IMR-90 (cell line): ENCODE data around the gene KIF20B. TPM values are rescaled to one million over a fixed set of nuclear protein-coding genes. Genes with fewer than 3 reads are reported as not detected.

ENCODE experiments used
- ATAC-seq: fragments of 200-7000 bp; cut with Tn5 transposase; 2 replicates; pipeline ENCODE4 v1.9.1; 2020; ENCODE audit warnings: low read depth, mild to moderate bottlenecking, moderate library complexity
- BruUV-seq: library from RNA; stranded (reverse); fragments of 400-500 nt; replicated peaks from 2 replicates; lab custom pipeline; 2021; lab: Mats Ljungman, UMichigan
- CTCF ChIA-PET: fragments of 300-600 bp; formaldehyde crosslinking; extraction: SDS; loops from one replicate; lab custom pipeline; 2021; ENCODE audit warnings: antibody characterized with exemption; lab: Yijun Ruan, JAX
- POLR2A ChIA-PET: fragments of 300-600 bp; sonication (Branson Sonifier 250); formaldehyde crosslinking; loops from one replicate; lab custom pipeline; 2022; ENCODE audit warnings: antibody characterized with exemption; ENCODE audit not compliant: unreplicated experiment; lab: Charles Lee
- DNase-seq: peaks from one replicate; pipeline ENCODE4 v3.0.0; 2013
- H2AFZ ChIP-seq: replicated peaks from 2 replicates; pipeline ENCODE3; 2013; ENCODE audit warnings: low read length, mild to moderate bottlenecking; ENCODE audit not compliant: poor library complexity
- H2AK5ac ChIP-seq: 2 replicates; pipeline ENCODE4 v1.6.1; 2013; ENCODE audit warnings: low read depth, low read length, inconsistent platforms
- H2AK9ac ChIP-seq: replicated peaks from 2 replicates; pipeline ENCODE3; 2013; ENCODE audit warnings: mild to moderate bottlenecking, low read depth, low read length, moderate library complexity; ENCODE audit not compliant: poor library complexity
- H2BK120ac ChIP-seq: 2 replicates; pipeline ENCODE4 v1.6.1; 2013; ENCODE audit warnings: low read depth, low read length, inconsistent platforms
- H2BK15ac ChIP-seq: 3 replicates; pipeline ENCODE4 v1.6.1; 2013; ENCODE audit warnings: low read depth, low read length, inconsistent platforms
- H2BK20ac ChIP-seq: 2 replicates; pipeline ENCODE4 v1.6.1; 2013; ENCODE audit warnings: low read depth, mild to moderate bottlenecking, inconsistent platforms, low read length, moderate library complexity
- H2BK5ac ChIP-seq: 2 replicates; pipeline ENCODE4 v1.6.1; 2013; ENCODE audit warnings: mild to moderate bottlenecking, low read depth, low read length, inconsistent platforms; ENCODE audit not compliant: poor library complexity, severe bottlenecking
- H3K14ac ChIP-seq: replicated peaks from 2 replicates; pipeline ENCODE4 v1.6.1; 2013; ENCODE audit warnings: low read depth, low read length, inconsistent platforms
- H3K18ac ChIP-seq: 2 replicates; pipeline ENCODE4 v1.6.1; 2013; ENCODE audit warnings: low read depth, low read length, control low read depth
- H3K23ac ChIP-seq: 2 replicates; pipeline ENCODE4 v1.6.1; 2013; ENCODE audit warnings: low read depth, low read length, inconsistent platforms
- H3K27ac ChIP-seq: 2 replicates; pipeline ENCODE4 v1.5.1; 2013; ENCODE audit warnings: mild to moderate bottlenecking, control low read depth, low read length; ENCODE audit not compliant: insufficient read depth
- H3K27me3 ChIP-seq: 2 replicates; pipeline ENCODE4 v1.6.1; 2013; ENCODE audit warnings: low read length; ENCODE audit not compliant: control insufficient read depth, insufficient read depth
- H3K36me3 ChIP-seq: 2 replicates; pipeline ENCODE4 v1.6.1; 2013; ENCODE audit warnings: low read length, mixed read lengths; ENCODE audit not compliant: control insufficient read depth, insufficient read depth
- H3K4ac ChIP-seq: 2 replicates; pipeline ENCODE4 v1.6.1; 2013; ENCODE audit warnings: low read depth, low read length, inconsistent platforms
- H3K4me1 ChIP-seq: 2 replicates; pipeline ENCODE4 v1.6.1; 2013; ENCODE audit warnings: low read length, mixed read lengths; ENCODE audit not compliant: control insufficient read depth, insufficient read depth
- H3K4me2 ChIP-seq: 2 replicates; pipeline ENCODE4 v1.6.1; 2013; ENCODE audit warnings: low read depth, mild to moderate bottlenecking, control low read depth, low read length, moderate library complexity
- H3K4me3 ChIP-seq: 2 replicates; pipeline ENCODE4 v1.5.1; 2013; ENCODE audit warnings: low read depth, mild to moderate bottlenecking, control low read depth, low read length, moderate library complexity; ENCODE audit not compliant: insufficient read depth
- H3K56ac ChIP-seq: 2 replicates; pipeline ENCODE4 v1.6.1; 2013; ENCODE audit warnings: low read length, inconsistent platforms; ENCODE audit not compliant: insufficient read depth; ENCODE audit errors: extremely low read depth
- H3K79me1 ChIP-seq, 2 experiments: 2 replicates each; pipeline ENCODE4 v1.6.1; 2013; ENCODE audit warnings: low read length in 2 of 2, inconsistent platforms in 1 of 2, low read depth in 1 of 2
- H3K9ac ChIP-seq: 2 replicates; pipeline ENCODE4 v1.6.1; 2013; ENCODE audit warnings: low read depth, low read length, control low read depth
- H3K9me1 ChIP-seq: 2 replicates; pipeline ENCODE4 v1.6.1; 2013; ENCODE audit warnings: low read length, inconsistent platforms; ENCODE audit not compliant: insufficient read depth
- H3K9me3 ChIP-seq: 2 replicates; pipeline ENCODE4 v1.6.1; 2013; ENCODE audit warnings: low read length; ENCODE audit not compliant: control insufficient read depth, insufficient read depth
- H4K20me1 ChIP-seq: 2 replicates; pipeline ENCODE4 v1.6.1; 2013; ENCODE audit warnings: low read length, inconsistent platforms; ENCODE audit not compliant: insufficient read depth
- H4K5ac ChIP-seq: 2 replicates; pipeline ENCODE4 v1.6.1; 2013; ENCODE audit warnings: mild to moderate bottlenecking, low read depth, low read length, control low read depth
- H4K8ac ChIP-seq, 2 experiments: 2 replicates each; pipeline ENCODE4 v1.6.1; 2013; ENCODE audit warnings: low read depth in 2 of 2, low read length in 2 of 2, control low read depth in 1 of 2, inconsistent platforms in 1 of 2
- H4K91ac ChIP-seq: 2 replicates; pipeline ENCODE4 v1.6.1; 2013; ENCODE audit warnings: low read depth, low read length, inconsistent platforms; ENCODE audit not compliant: insufficient read depth
- BHLHE40 ChIP-seq: fragments of 150-350 bp; IDR thresholded peaks from 2 replicates; pipeline ENCODE4 v1.6.1; 2016; ENCODE audit warnings: mild to moderate bottlenecking, low read depth, low read length
- MAZ ChIP-seq: IDR thresholded peaks from 2 replicates; pipeline ENCODE4 v1.6.1; 2012; ENCODE audit warnings: low read depth, mild to moderate bottlenecking, low read length, improper control_type of control experiment, moderate library complexity, borderline replicate concordance
- MXI1 ChIP-seq: IDR thresholded peaks from 2 replicates; pipeline ENCODE4 v1.6.1; 2012; ENCODE audit warnings: low read depth, mild to moderate bottlenecking, low read length, moderate library complexity, borderline replicate concordance
- POLR2A ChIP-seq: IDR thresholded peaks from 2 replicates; pipeline ENCODE4 v1.6.1; 2012; ENCODE audit warnings: mild to moderate bottlenecking, low read depth, low read length
- SMC3 ChIP-seq: fragments of 150-350 bp; IDR thresholded peaks from 2 replicates; pipeline ENCODE4 v1.6.1; 2016; ENCODE audit warnings: low read depth, mild to moderate bottlenecking, antibody characterized with exemption, low read length, moderate library complexity
- WGBS, 2 experiments: methylation state at CpG; one replicate each; pipeline versions ENCODE4 v1.1.5 to v1.1.7; 2013; ENCODE audit warnings: missing lambda C conversion rate in 2 of 2; ENCODE audit not compliant: insufficient read length in 1 of 2; ENCODE audit errors: extremely low coverage in 2 of 2; 5-methylcytosine and 5-hydroxymethylcytosine counted together
- dilution Hi-C: fragments of 300-500 bp; cut with HindIII; formaldehyde crosslinking; loops from one replicate; pipeline ENCODE4 v1.14.3; 2018; ENCODE audit warnings: low sequenced_read_pairs; ENCODE audit not compliant: unreplicated experiment
- in situ Hi-C: fragments of 300-500 bp; cut with MboI; formaldehyde crosslinking; loops from 3 replicates; pipeline ENCODE4 v1.14.3; 2019; ENCODE audit warnings: low sequenced_read_pairs, inconsistent platforms, mixed read lengths
- intact Hi-C: fragments of 100-400 bp; cut with micrococcal nuclease; formaldehyde crosslinking; loops from 2 replicates; pipeline ENCODE4 v1.10.0; 2022
- polyA plus RNA-seq, 3 experiments: library from polyadenylated mRNA; depleted of rRNA; stranded (reverse); fragments of >200 nt; gene quantifications; 2 replicates each; pipeline ENCODE4 v1.2.3, GENCODE V29; 2012; ENCODE audit warnings: low replicate concordance in 1 of 3
- total RNA-seq: library from RNA; depleted of rRNA; stranded (reverse); fragments of >200 nt; gene quantifications from 2 replicates; pipeline ENCODE4 v1.2.3, GENCODE V29; 2012

Gene KIF20B
- total and polyA plus RNA-seq, 2 of the 4 experiments (the other 2 are of a cell fraction), result 3.1 to 23.5 TPM

- H3K4me1 ChIP-seq, result peaks cover 3% of the 10 kb centered on the region
- H3K27me3 ChIP-seq, result no peaks in the 10 kb centered on the region; the same call in 1 of the 2 replicates
- DNase-seq (no peak), ATAC-seq (no peak)
- H2AK5ac ChIP-seq, result no peak overlapping the region
- H4K20me1 ChIP-seq, result no peaks in the 10 kb centered on the region
- no peak overlapping the region for H3K56ac ChIP-seq
- no peak overlapping the region for H3K27ac ChIP-seq
- in situ Hi-C loops (no loop called here), dilution Hi-C loops (no loop called here), intact Hi-C loops (no loop called here)
- no peaks in the 10 kb centered on the region for H3K36me3 ChIP-seq
- H3K4me3 ChIP-seq, result no peak overlapping the region
- no peak overlapping the region for H3K9ac ChIP-seq
- no peak overlapping the region for H3K14ac ChIP-seq
- ChIA-PET POLR2A (no interaction called here), CTCF (no interaction called here)
- H3K18ac ChIP-seq, result no peak overlapping the region
- no peak overlapping the region for H2AK9ac ChIP-seq
- no peak overlapping the region for H2BK15ac ChIP-seq
- no peaks in the 10 kb centered on the region for H3K9me1 ChIP-seq
- H2BK5ac ChIP-seq, result no peak overlapping the region
- H3K23ac ChIP-seq, result no peak overlapping the region
- H4K8ac ChIP-seq, result no peak overlapping the region
- 67% methylated on average over 1 of the region's 1 CpG; no CpG with 5 or more reads in 1 of the 2 experiments for WGBS, 2 experiments
- no peaks in the 10 kb centered on the region for H3K79me1 ChIP-seq
- no peak overlapping the region for H3K4me2 ChIP-seq
- no TSS peak for BruUV-seq
- H3K4ac ChIP-seq, result no peak overlapping the region
- no peak overlapping the region for H2BK20ac ChIP-seq
- no peaks in the 10 kb centered on the region for H3K9me3 ChIP-seq
- H2BK120ac ChIP-seq, result no peak overlapping the region
- TF ChIP-seq MXI1 (no peak), POLR2A (no peak), MAZ (no peak), BHLHE40 (no peak), SMC3 (no peak)
- no peak overlapping the region for H2AFZ ChIP-seq
- H4K5ac ChIP-seq, result no peak overlapping the region
- H4K91ac ChIP-seq, result no peak overlapping the region
Measured at GRCh38 chr10:89666138-89666537, 35.3 kb upstream of the KIF20B start.
